Erythroblast (primary cell): ENCODE data around the gene NDUFB8.

Experiments
- GATA1 ChIP-seq: IDR thresholded peaks from 2 replicates; pipeline ENCODE4 v1.6.1; 2011; ENCODE audit warnings: low read depth, mild to moderate bottlenecking, control low read depth, low read length, moderate library complexity
- POLR2A ChIP-seq: IDR thresholded peaks from 2 replicates; pipeline ENCODE4 v1.6.1; 2011; ENCODE audit warnings: mild to moderate bottlenecking, low read length

- no peak for TF ChIP-seq POLR2A
- no peak for TF ChIP-seq GATA1
Observed at GRCh38 chr10:100516847-100517246, 12.8 kb downstream of the NDUFB8 start.
